ENCODE data around the gene RNF8. TPM values are rescaled to one million over a fixed set of nuclear protein-coding genes. Genes with fewer than 3 reads are reported as not detected.

Gene RNF8
- total RNA-seq, 1 experiment from 2014 or later: 17.7 TPM

GRCh38 chr6:37309046-37309445, 44.7 kb upstream of the RNF8 start:
- Histone ChIP-seq H3K9me3 (no peaks in the 10 kb centered on the region), H3K27me3 (replicated peaks; ENCODE audit: control insufficient read depth, insufficient read depth, low read length) (no peaks in the 10 kb centered on the region), H3K36me3 (ENCODE audit: control insufficient read depth, insufficient read depth, low read length) (peaks cover 3% of the 10 kb centered on the region; the same call in 1 of the 2 replicates), H3K4me3 (ENCODE audit: low read depth, low read length) (no peak overlapping the region), H3K4me1 (no peaks in the 10 kb centered on the region)
- Mint-ChIP-seq H3K4me3 (ENCODE audit: unreplicated experiment) (no peak overlapping the region), H3K9me3 (ENCODE audit: unreplicated experiment) (no peaks in the 10 kb centered on the region), H3K4me1 (ENCODE audit: low read depth, unreplicated experiment) (no peaks in the 10 kb centered on the region), H3K36me3 (ENCODE audit: insufficient read depth, unreplicated experiment) (peaks cover 26% of the 10 kb centered on the region), H3K27me3 (ENCODE audit: insufficient read depth, unreplicated experiment) (no peaks in the 10 kb centered on the region), H3K27ac (ENCODE audit: unreplicated experiment) (no peak overlapping the region)
- BruUV-seq (replicated peaks): no TSS peak
- DNase-seq: no peak
- CTCF ChIA-PET: no interaction called here
- POLR2A ChIA-PET: no interaction called here
- TF ChIP-seq, protein P1, sequence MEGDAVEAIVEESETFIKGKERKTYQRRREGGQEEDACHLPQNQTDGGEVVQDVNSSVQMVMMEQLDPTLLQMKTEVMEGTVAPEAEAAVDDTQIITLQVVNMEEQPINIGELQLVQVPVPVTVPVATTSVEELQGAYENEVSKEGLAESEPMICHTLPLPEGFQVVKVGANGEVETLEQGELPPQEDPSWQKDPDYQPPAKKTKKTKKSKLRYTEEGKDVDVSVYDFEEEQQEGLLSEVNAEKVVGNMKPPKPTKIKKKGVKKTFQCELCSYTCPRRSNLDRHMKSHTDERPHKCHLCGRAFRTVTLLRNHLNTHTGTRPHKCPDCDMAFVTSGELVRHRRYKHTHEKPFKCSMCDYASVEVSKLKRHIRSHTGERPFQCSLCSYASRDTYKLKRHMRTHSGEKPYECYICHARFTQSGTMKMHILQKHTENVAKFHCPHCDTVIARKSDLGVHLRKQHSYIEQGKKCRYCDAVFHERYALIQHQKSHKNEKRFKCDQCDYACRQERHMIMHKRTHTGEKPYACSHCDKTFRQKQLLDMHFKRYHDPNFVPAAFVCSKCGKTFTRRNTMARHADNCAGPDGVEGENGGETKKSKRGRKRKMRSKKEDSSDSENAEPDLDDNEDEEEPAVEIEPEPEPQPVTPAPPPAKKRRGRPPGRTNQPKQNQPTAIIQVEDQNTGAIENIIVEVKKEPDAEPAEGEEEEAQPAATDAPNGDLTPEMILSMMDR (IDR thresholded peaks at IDR 0.05; ENCODE audit: insufficient read depth in 1 of 2, low read depth in 1 of 2, low read length in 1 of 2, severe bottlenecking in 1 of 2, unreplicated experiment in 1 of 2): no peak
- intact Hi-C loops (cut with micrococcal nuclease; ENCODE audit: unreplicated experiment): no loop called here

DNA sequence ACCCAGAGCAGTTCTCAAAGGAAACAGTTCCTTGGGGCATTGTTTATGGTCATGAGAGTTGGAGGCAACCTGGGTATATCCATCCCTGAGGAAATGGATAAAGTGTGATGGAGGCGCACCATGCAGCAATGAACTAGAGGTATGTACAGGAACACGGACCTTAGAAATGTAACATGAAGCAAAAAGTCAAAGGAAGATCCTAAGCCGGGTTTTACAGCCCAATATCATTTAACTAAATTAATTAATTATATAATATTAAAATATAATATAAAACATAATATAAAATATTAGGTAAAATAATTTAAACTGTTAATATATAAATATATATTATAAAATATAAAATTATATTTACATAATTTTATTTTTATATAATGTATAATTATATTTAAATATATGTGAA, 44.1 kb upstream of the RNF8 start:
- H3K27ac Mint-ChIP-seq (ENCODE audit: unreplicated experiment): no peak overlapping the region
- no peak for DNase-seq
- H3K36me3 Mint-ChIP-seq (ENCODE audit: insufficient read depth, unreplicated experiment): peaks cover 20% of the 10 kb centered on the region
- H3K9me3 ChIP-seq: no peaks in the 10 kb centered on the region
- BruUV-seq (replicated peaks): no TSS peak
- H3K27me3 ChIP-seq (replicated peaks; ENCODE audit: control insufficient read depth, insufficient read depth, low read length): no peaks in the 10 kb centered on the region
- H3K4me1 ChIP-seq: no peaks in the 10 kb centered on the region
- no peaks in the 10 kb centered on the region for H3K4me1 Mint-ChIP-seq (ENCODE audit: low read depth, unreplicated experiment)
- peaks cover 3% of the 10 kb centered on the region; the same call in 1 of the 2 replicates for H3K36me3 ChIP-seq (ENCODE audit: control insufficient read depth, insufficient read depth, low read length)
- intact Hi-C loops (cut with micrococcal nuclease; ENCODE audit: unreplicated experiment): no loop called here
- ChIA-PET CTCF (no interaction called here), POLR2A (no interaction called here)
- TF ChIP-seq, protein P1 (IDR thresholded peaks at IDR 0.05; ENCODE audit: insufficient read depth in 1 of 2, low read depth in 1 of 2, low read length in 1 of 2, severe bottlenecking in 1 of 2, unreplicated experiment in 1 of 2): no peak
- H3K4me3 ChIP-seq (ENCODE audit: low read depth, low read length): no peak overlapping the region
- no peaks in the 10 kb centered on the region for H3K9me3 Mint-ChIP-seq (ENCODE audit: unreplicated experiment)
- H3K4me3 Mint-ChIP-seq (ENCODE audit: unreplicated experiment): no peak overlapping the region
- no peaks in the 10 kb centered on the region for H3K27me3 Mint-ChIP-seq (ENCODE audit: insufficient read depth, unreplicated experiment)

DNA sequence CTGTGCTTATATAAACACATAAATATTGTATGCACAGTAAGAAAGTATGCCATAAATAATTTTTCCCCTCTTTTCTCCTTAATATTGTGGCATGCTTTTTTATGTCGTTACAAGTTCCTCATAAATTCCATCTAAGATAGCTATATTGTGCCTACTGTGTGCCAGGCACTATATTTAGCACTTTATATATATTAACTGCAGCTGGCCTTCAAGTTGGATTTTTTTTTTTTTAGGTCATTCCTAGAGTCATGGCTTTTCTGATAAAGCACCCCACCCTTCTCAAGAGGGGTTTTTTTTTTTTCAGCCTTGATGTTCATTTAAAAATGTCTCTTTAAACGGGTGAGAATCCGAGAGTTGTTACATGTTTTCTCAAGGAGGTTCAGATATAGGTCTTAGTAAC, 42.8 kb upstream of the RNF8 start:
- Histone ChIP-seq H3K4me3 (ENCODE audit: low read depth, low read length) (no peak overlapping the region), H3K4me1 (no peaks in the 10 kb centered on the region), H3K27me3 (replicated peaks; ENCODE audit: control insufficient read depth, insufficient read depth, low read length) (no peaks in the 10 kb centered on the region), H3K9me3 (no peaks in the 10 kb centered on the region), H3K36me3 (ENCODE audit: control insufficient read depth, insufficient read depth, low read length) (peaks cover 1% of the 10 kb centered on the region)
- DNase-seq: no peak
- ChIA-PET CTCF (no interaction called here), POLR2A (no interaction called here)
- Mint-ChIP-seq H3K27me3 (ENCODE audit: insufficient read depth, unreplicated experiment) (no peaks in the 10 kb centered on the region), H3K9me3 (ENCODE audit: unreplicated experiment) (no peaks in the 10 kb centered on the region), H3K4me1 (ENCODE audit: low read depth, unreplicated experiment) (no peaks in the 10 kb centered on the region), H3K4me3 (ENCODE audit: unreplicated experiment) (no peak overlapping the region), H3K36me3 (ENCODE audit: insufficient read depth, unreplicated experiment) (peaks cover 7% of the 10 kb centered on the region), H3K27ac (ENCODE audit: unreplicated experiment) (no peak overlapping the region)
- intact Hi-C loops (cut with micrococcal nuclease; ENCODE audit: unreplicated experiment): no loop called here
- BruUV-seq (replicated peaks): no TSS peak
- TF ChIP-seq, protein P1 (IDR thresholded peaks at IDR 0.05; ENCODE audit: insufficient read depth in 1 of 2, low read depth in 1 of 2, low read length in 1 of 2, severe bottlenecking in 1 of 2, unreplicated experiment in 1 of 2): no peak

All from Caco-2 (cell line).